OCI-LY3 (cell line): ENCODE measurements around the gene ISG20L2.

ENCODE experiments used
- EZH2phosphoT487 ChIP-seq: fragments of 200-600 bp; shearing (Covaris generic); IDR thresholded peaks from 2 replicates; pipeline ENCODE4 v1.6.1; 2018; ENCODE audit warnings: antibody characterized with exemption, mixed run types, low read depth
- TF ChIP-seq, protein P1 (sequence below): fragments of 200-600, 300-600 bp; sonication (generic); IDR thresholded peaks from 2 replicates; pipeline ENCODE4 v1.5.1; 2014; ENCODE audit warnings: antibody characterized with exemption, low read length, low read depth

DNA sequence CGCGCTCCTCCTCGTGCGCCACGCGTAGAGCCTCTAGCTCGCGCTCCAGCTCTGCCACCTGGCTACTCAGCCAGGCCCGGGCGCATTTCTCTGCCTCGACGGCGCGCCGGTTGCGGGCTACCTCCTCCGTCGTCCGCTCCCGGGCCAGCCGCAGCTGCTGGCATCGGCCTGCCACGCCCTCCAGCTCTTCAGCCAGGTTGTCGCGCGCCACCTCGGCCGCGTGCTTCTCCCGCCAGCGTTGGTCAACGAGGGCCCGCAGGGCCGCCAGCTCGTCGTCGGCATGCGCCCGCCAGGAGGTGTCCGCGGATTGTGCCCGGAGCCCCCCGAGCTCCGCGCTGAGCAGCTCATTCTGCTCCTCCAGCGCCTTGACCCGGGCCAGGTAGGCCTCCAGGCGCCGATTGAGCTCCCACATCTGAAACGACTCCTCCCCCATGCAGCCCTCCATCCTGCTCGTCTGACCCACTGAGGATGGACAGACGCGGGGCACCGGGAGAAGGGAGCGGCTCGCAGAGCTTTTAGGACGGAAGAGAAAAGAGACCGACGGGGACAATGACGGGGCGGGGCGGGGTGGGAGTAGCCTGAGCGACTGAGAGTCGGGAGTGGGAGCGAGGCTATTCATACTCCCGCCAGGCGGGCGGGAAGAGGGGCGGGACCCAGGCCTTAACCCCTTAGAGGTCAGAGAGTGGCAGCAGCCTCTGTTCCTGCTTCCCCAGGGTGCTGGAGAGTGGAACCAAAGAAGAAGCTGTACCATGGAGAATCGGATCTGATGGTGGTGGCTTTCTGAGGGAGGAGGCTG lies 51.5 kb downstream of the ISG20L2 start, which contains the start of gene NES:
- TF ChIP-seq, protein P1, sequence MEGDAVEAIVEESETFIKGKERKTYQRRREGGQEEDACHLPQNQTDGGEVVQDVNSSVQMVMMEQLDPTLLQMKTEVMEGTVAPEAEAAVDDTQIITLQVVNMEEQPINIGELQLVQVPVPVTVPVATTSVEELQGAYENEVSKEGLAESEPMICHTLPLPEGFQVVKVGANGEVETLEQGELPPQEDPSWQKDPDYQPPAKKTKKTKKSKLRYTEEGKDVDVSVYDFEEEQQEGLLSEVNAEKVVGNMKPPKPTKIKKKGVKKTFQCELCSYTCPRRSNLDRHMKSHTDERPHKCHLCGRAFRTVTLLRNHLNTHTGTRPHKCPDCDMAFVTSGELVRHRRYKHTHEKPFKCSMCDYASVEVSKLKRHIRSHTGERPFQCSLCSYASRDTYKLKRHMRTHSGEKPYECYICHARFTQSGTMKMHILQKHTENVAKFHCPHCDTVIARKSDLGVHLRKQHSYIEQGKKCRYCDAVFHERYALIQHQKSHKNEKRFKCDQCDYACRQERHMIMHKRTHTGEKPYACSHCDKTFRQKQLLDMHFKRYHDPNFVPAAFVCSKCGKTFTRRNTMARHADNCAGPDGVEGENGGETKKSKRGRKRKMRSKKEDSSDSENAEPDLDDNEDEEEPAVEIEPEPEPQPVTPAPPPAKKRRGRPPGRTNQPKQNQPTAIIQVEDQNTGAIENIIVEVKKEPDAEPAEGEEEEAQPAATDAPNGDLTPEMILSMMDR = no peak
- TF ChIP-seq EZH2phosphoT487 = no peak
